Measurements from ENCODE around the gene ZNF333. TPM values are rescaled to one million over a fixed set of nuclear protein-coding genes. Genes with fewer than 3 reads are reported as not detected.

The ZNF333 gene
- polyA plus RNA-seq, 2 donors, result 4.0 to 6.9 TPM

DNA sequence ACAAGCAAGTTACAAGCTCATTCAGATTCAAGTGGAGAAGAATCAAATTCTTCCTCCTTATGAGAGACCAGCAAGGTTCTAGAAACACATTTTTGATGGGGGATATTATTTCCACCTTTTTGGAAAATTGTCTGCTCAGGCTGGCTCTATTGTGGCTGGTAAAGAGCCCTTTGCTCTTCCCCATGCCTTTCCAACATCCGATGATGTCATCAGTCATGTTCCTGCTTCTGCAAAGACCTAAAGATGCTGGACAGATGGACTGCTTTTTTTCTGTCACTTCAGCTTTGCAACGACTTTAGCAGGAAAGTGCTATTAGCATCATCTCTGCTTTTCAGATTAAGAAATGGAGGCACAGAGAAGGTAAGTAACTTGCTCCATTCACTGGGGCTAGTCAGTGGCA, 19.4 kb upstream of the ZNF333 start:
- WGBS, 2 donors, result 70 to 73% methylated on average over 2 of the region's 2 CpGs
- H3K4me3 ChIP-seq (ENCODE audit: low read depth in 1 of 2, low read length in 2 of 2), result no peak overlapping the region
- no peaks in the 10 kb centered on the region for H3K36me3 ChIP-seq (ENCODE audit: control insufficient read depth in 2 of 2, insufficient read depth in 2 of 2, low read length in 1 of 2)
- no peaks in the 10 kb centered on the region for H3K27me3 ChIP-seq (ENCODE audit: control insufficient read depth in 1 of 2, insufficient read depth in 2 of 2, low read length in 2 of 2)
- H3K9me3 ChIP-seq (ENCODE audit: control insufficient read depth in 2 of 2, insufficient read depth in 1 of 2, low read depth in 1 of 2, low read length in 1 of 2), result peaks cover 0 to 5% of the 10 kb centered on the region in 2 donors
- H3K4me1 ChIP-seq (ENCODE audit: control insufficient read depth in 2 of 2, insufficient read depth in 2 of 2, low read length in 1 of 2), result no peaks in the 10 kb centered on the region
- H3K27ac ChIP-seq (ENCODE audit: low read depth in 2 of 2, low read length in 1 of 2), result no peak overlapping the region

- Histone ChIP-seq H3K27ac (ENCODE audit: low read depth in 2 of 2, low read length in 1 of 2) (no peak overlapping the region), H3K9me3 (ENCODE audit: control insufficient read depth in 2 of 2, insufficient read depth in 1 of 2, low read depth in 1 of 2, low read length in 1 of 2) (peaks cover 0 to 3% of the 10 kb centered on the region in 2 donors), H3K4me1 (ENCODE audit: control insufficient read depth in 2 of 2, insufficient read depth in 2 of 2, low read length in 1 of 2) (no peaks in the 10 kb centered on the region), H3K4me3 (ENCODE audit: low read depth in 1 of 2, low read length in 2 of 2) (no peak overlapping the region), H3K36me3 (ENCODE audit: control insufficient read depth in 2 of 2, insufficient read depth in 2 of 2, low read length in 1 of 2) (no peaks in the 10 kb centered on the region), H3K27me3 (ENCODE audit: control insufficient read depth in 1 of 2, insufficient read depth in 2 of 2, low read length in 2 of 2) (no peaks in the 10 kb centered on the region)
- 81 to 87% methylated on average over 3 of the region's 3 CpGs for WGBS, 2 donors
These were observed 17.5 kb upstream of the ZNF333 start for GRCh38 chr19:14672188-14672872.

DNA sequence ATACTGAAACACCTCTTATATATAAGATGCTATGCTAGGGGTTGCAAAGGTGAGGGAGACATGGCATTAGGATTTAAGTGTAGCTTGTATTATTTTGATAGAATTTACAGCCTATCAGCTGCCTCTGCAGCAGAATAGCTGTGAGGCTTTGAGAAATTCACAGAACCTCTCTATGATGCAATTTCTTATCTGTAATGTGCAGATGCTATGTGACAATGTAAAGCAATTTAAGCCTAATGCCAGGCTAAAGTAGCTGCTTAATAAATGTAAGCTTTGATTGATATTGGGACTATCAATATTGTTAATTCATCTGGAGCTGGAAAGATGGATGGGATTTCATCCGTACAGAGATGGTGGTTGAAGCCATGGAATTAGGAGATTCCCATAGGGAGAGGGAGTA, 16.8 kb upstream of the ZNF333 start:
- Histone ChIP-seq H3K27ac (ENCODE audit: low read depth in 2 of 2, low read length in 1 of 2) (no peak overlapping the region), H3K4me3 (ENCODE audit: low read depth in 1 of 2, low read length in 2 of 2) (no peak overlapping the region), H3K4me1 (ENCODE audit: control insufficient read depth in 2 of 2, insufficient read depth in 2 of 2, low read length in 1 of 2) (no peaks in the 10 kb centered on the region), H3K36me3 (ENCODE audit: control insufficient read depth in 2 of 2, insufficient read depth in 2 of 2, low read length in 1 of 2) (no peaks in the 10 kb centered on the region), H3K9me3 (ENCODE audit: control insufficient read depth in 2 of 2, insufficient read depth in 1 of 2, low read depth in 1 of 2, low read length in 1 of 2) (peaks cover 0 to 3% of the 10 kb centered on the region in 2 donors), H3K27me3 (ENCODE audit: control insufficient read depth in 1 of 2, insufficient read depth in 2 of 2, low read length in 2 of 2) (no peaks in the 10 kb centered on the region)
- WGBS, 2 donors, result 68 to 71% methylated on average over 1 of the region's 1 CpG

GRCh38 chr19:14674764-14675163, 15.1 kb upstream of the ZNF333 start, which contains the start of gene ADGRE3:
TSS of gene ADGRE3 (minus strand) at chr19:14674844. CDS start at chr19:14674770, 74 bp downstream.
- Histone ChIP-seq H3K36me3 (ENCODE audit: control insufficient read depth in 2 of 2, insufficient read depth in 2 of 2, low read length in 1 of 2) (no peaks in the 10 kb centered on the region), H3K27me3 (ENCODE audit: control insufficient read depth in 1 of 2, insufficient read depth in 2 of 2, low read length in 2 of 2) (no peaks in the 10 kb centered on the region), H3K27ac (ENCODE audit: low read depth in 2 of 2, low read length in 1 of 2) (no peak within 1 kb of the TSS), H3K4me3 (ENCODE audit: low read depth in 1 of 2, low read length in 2 of 2) (no peak within 1 kb of the TSS), H3K4me1 (ENCODE audit: control insufficient read depth in 2 of 2, insufficient read depth in 2 of 2, low read length in 1 of 2) (no peaks in the 10 kb centered on the region), H3K9me3 (ENCODE audit: control insufficient read depth in 2 of 2, insufficient read depth in 1 of 2, low read depth in 1 of 2, low read length in 1 of 2) (peaks cover 0 to 3% of the 10 kb centered on the region in 2 donors)
- WGBS, 2 donors, result 59 to 62% methylated on average over 6 of the region's 6 CpGs

- no peaks in the 10 kb centered on the region for H3K27me3 ChIP-seq (ENCODE audit: control insufficient read depth in 1 of 2, insufficient read depth in 2 of 2, low read length in 2 of 2)
- WGBS, 2 donors, result 81 to 86% methylated on average over 10 of the region's 10 CpGs
- no peak overlapping the region for H3K27ac ChIP-seq (ENCODE audit: low read depth in 2 of 2, low read length in 1 of 2)
- no peaks in the 10 kb centered on the region for H3K4me1 ChIP-seq (ENCODE audit: control insufficient read depth in 2 of 2, insufficient read depth in 2 of 2, low read length in 1 of 2)
- no peak overlapping the region for H3K4me3 ChIP-seq (ENCODE audit: low read depth in 1 of 2, low read length in 2 of 2)
- no peaks in the 10 kb centered on the region for H3K36me3 ChIP-seq (ENCODE audit: control insufficient read depth in 2 of 2, insufficient read depth in 2 of 2, low read length in 1 of 2)
- no peaks in the 10 kb centered on the region for H3K9me3 ChIP-seq (ENCODE audit: control insufficient read depth in 2 of 2, insufficient read depth in 1 of 2, low read depth in 1 of 2, low read length in 1 of 2)
These were observed 13.1 kb upstream of the ZNF333 start for GRCh38 chr19:14676762-14677161.

GRCh38 chr19:14677464-14677863, 12.4 kb upstream of the ZNF333 start:
- Histone ChIP-seq H3K36me3 (ENCODE audit: control insufficient read depth in 2 of 2, insufficient read depth in 2 of 2, low read length in 1 of 2) (no peaks in the 10 kb centered on the region), H3K4me3 (ENCODE audit: low read depth in 1 of 2, low read length in 2 of 2) (no peak overlapping the region), H3K27ac (ENCODE audit: low read depth in 2 of 2, low read length in 1 of 2) (no peak overlapping the region), H3K27me3 (ENCODE audit: control insufficient read depth in 1 of 2, insufficient read depth in 2 of 2, low read length in 2 of 2) (no peaks in the 10 kb centered on the region), H3K9me3 (ENCODE audit: control insufficient read depth in 2 of 2, insufficient read depth in 1 of 2, low read depth in 1 of 2, low read length in 1 of 2) (no peaks in the 10 kb centered on the region), H3K4me1 (ENCODE audit: control insufficient read depth in 2 of 2, insufficient read depth in 2 of 2, low read length in 1 of 2) (no peaks in the 10 kb centered on the region)
- 85 to 87% methylated on average over 6 of the region's 6 CpGs for WGBS, 2 donors

- WGBS, 2 donors, result 79 to 86% methylated on average over 9 of the region's 9 CpGs
- no peak overlapping the region for H3K4me3 ChIP-seq (ENCODE audit: low read depth in 1 of 2, low read length in 2 of 2)
These were observed 11.6 kb upstream of the ZNF333 start for GRCh38 chr19:14678199-14678598.

DNA sequence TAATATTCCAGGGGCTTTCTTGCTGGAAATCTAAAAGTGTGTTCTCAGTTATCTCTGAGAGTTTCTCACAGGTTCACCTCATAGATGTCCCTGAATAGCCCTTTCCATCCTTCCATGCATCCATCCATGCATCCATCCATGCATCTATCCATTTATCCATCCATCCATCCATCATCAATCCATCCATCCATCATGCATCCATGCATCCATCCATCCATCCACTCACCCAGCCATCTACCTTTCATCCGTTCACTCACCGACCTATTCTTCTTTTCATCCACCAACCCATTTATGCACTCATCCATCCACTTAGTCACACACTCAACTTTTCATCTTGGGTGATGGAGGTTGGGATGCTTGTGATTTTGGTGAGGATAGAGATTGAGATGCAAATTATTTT, 7.8 kb upstream of the ZNF333 start:
- Histone ChIP-seq H3K27me3 (ENCODE audit: control insufficient read depth in 1 of 2, insufficient read depth in 2 of 2, low read length in 2 of 2) (no peaks in the 10 kb centered on the region), H3K9me3 (ENCODE audit: control insufficient read depth in 2 of 2, insufficient read depth in 1 of 2, low read depth in 1 of 2, low read length in 1 of 2) (no peaks in the 10 kb centered on the region), H3K4me1 (ENCODE audit: control insufficient read depth in 2 of 2, insufficient read depth in 2 of 2, low read length in 1 of 2) (no peaks in the 10 kb centered on the region), H3K4me3 (ENCODE audit: low read depth in 1 of 2, low read length in 2 of 2) (no peak overlapping the region), H3K36me3 (ENCODE audit: control insufficient read depth in 2 of 2, insufficient read depth in 2 of 2, low read length in 1 of 2) (no peaks in the 10 kb centered on the region), H3K27ac (ENCODE audit: low read depth in 2 of 2, low read length in 1 of 2) (no peak overlapping the region)
- 64 to 83% methylated on average over 2 of the region's 2 CpGs for WGBS, 2 donors

More at GRCh38 chr19:14678199-14678598, 11.6 kb upstream of the ZNF333 start:
- Histone ChIP-seq H3K4me1 (ENCODE audit: control insufficient read depth in 2 of 2, insufficient read depth in 2 of 2, low read length in 1 of 2) (no peaks in the 10 kb centered on the region), H3K9me3 (ENCODE audit: control insufficient read depth in 2 of 2, insufficient read depth in 1 of 2, low read depth in 1 of 2, low read length in 1 of 2) (no peaks in the 10 kb centered on the region), H3K27ac (ENCODE audit: low read depth in 2 of 2, low read length in 1 of 2) (no peak overlapping the region), H3K27me3 (ENCODE audit: control insufficient read depth in 1 of 2, insufficient read depth in 2 of 2, low read length in 2 of 2) (no peaks in the 10 kb centered on the region), H3K36me3 (ENCODE audit: control insufficient read depth in 2 of 2, insufficient read depth in 2 of 2, low read length in 1 of 2) (no peaks in the 10 kb centered on the region)

DNA sequence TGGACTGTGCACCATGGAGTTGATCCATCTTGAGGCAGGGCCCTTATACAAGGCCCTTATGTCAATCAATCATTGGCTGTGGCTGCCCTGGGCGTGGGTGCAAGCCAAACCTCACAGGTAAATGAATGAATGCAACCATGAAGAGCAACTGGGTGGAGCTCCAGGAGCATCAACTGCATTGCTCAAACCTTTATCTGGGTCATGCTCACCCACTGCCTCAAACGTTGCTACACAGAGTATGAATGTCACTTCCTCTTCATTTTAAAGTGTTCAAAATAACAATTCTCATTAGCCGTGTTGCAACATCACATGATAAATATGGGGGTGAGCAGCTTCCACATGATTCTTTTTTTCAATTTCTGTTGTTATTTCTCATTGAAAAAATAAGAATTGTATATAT, 6.4 kb upstream of the ZNF333 start:
- WGBS, 2 donors, result 26 to 29% methylated on average over 3 of the region's 3 CpGs
- no peaks in the 10 kb centered on the region for H3K4me1 ChIP-seq (ENCODE audit: control insufficient read depth in 2 of 2, insufficient read depth in 2 of 2, low read length in 1 of 2)

GRCh38 chr19:14686411-14686810, 3.4 kb upstream of the ZNF333 start:
- H3K9me3 ChIP-seq (ENCODE audit: control insufficient read depth in 2 of 2, insufficient read depth in 1 of 2, low read depth in 1 of 2, low read length in 1 of 2), result no peaks in the 10 kb centered on the region
- no peak overlapping the region for H3K4me3 ChIP-seq (ENCODE audit: low read depth in 1 of 2, low read length in 2 of 2)
- H3K4me1 ChIP-seq (ENCODE audit: control insufficient read depth in 2 of 2, insufficient read depth in 2 of 2, low read length in 1 of 2), result no peaks in the 10 kb centered on the region
- no peaks in the 10 kb centered on the region for H3K27me3 ChIP-seq (ENCODE audit: control insufficient read depth in 1 of 2, insufficient read depth in 2 of 2, low read length in 2 of 2)
- WGBS, 2 donors, result 39 to 46% methylated on average over 3 of the region's 3 CpGs
- H3K27ac ChIP-seq (ENCODE audit: low read depth in 2 of 2, low read length in 1 of 2), result no peak overlapping the region
- no peaks in the 10 kb centered on the region for H3K36me3 ChIP-seq (ENCODE audit: control insufficient read depth in 2 of 2, insufficient read depth in 2 of 2, low read length in 1 of 2)

More for the DNA sequence above, 6.4 kb upstream of the ZNF333 start:
- no peaks in the 10 kb centered on the region for H3K9me3 ChIP-seq (ENCODE audit: control insufficient read depth in 2 of 2, insufficient read depth in 1 of 2, low read depth in 1 of 2, low read length in 1 of 2)
- H3K27me3 ChIP-seq (ENCODE audit: control insufficient read depth in 1 of 2, insufficient read depth in 2 of 2, low read length in 2 of 2), result no peaks in the 10 kb centered on the region
- no peak overlapping the region for H3K27ac ChIP-seq (ENCODE audit: low read depth in 2 of 2, low read length in 1 of 2)
- no peak overlapping the region for H3K4me3 ChIP-seq (ENCODE audit: low read depth in 1 of 2, low read length in 2 of 2)
- no peaks in the 10 kb centered on the region for H3K36me3 ChIP-seq (ENCODE audit: control insufficient read depth in 2 of 2, insufficient read depth in 2 of 2, low read length in 1 of 2)

Data from esophagus (tissue), 2 donors.